Activated CD8-positive, alpha-beta T cell treated with anti-CD3 and anti-CD28 coated beads for 36 hours (primary cell): ENCODE measurements around the gene GNG2. TPM values are rescaled to one million over a fixed set of nuclear protein-coding genes. Genes with fewer than 3 reads are reported as not detected.

Source experiments
- ATAC-seq: fragments of 200-7000 bp; cut with Tn5 transposase; one replicate; pipeline ENCODE4 v1.10.0; 2021; ENCODE audit warnings: mild to moderate bottlenecking, moderate library complexity
- CTCF ChIA-PET: fragments of 350-600 bp; sonication (Branson Sonifier 250); formaldehyde crosslinking; loops from one replicate; lab custom pipeline; 2021; ENCODE audit warnings: antibody characterized with exemption; lab: Charles Lee
- POLR2A ChIA-PET: fragments of 350-600 bp; sonication (Branson Sonifier 250); formaldehyde crosslinking; loops from one replicate; lab custom pipeline; 2021; ENCODE audit warnings: antibody characterized with exemption; lab: Charles Lee
- DNase-seq: peaks from one replicate; pipeline ENCODE4 v3.0.0-alpha.2; 2020
- H3K27ac Mint-ChIP-seq: one replicate; pipeline ENCODE4 v1.8.0; 2021; ENCODE audit warnings: mild to moderate bottlenecking, mixed read lengths
- H3K27me3 Mint-ChIP-seq: one replicate; pipeline ENCODE4 v1.8.0; 2021; ENCODE audit warnings: mixed read lengths
- H3K36me3 Mint-ChIP-seq: one replicate; pipeline ENCODE4 v1.8.0; 2021; ENCODE audit warnings: low read depth, mixed read lengths
- H3K4me1 Mint-ChIP-seq: one replicate; pipeline ENCODE4 v1.8.0; 2021; ENCODE audit warnings: low read depth, mixed read lengths
- H3K4me3 Mint-ChIP-seq: one replicate; pipeline ENCODE4 v1.8.0; 2021; ENCODE audit warnings: mild to moderate bottlenecking, moderate library complexity, mixed read lengths
- H3K9me3 Mint-ChIP-seq: one replicate; pipeline ENCODE4 v1.8.0; 2021; ENCODE audit warnings: mixed read lengths
- CTCF ChIP-seq: fragments of 200-600 bp; IDR thresholded peaks from one replicate; pipeline ENCODE4 v1.8.0; 2022; ENCODE audit warnings: antibody characterized with exemption, mild to moderate bottlenecking
- intact Hi-C: fragments of 100-400 bp; cut with micrococcal nuclease; formaldehyde crosslinking; loops from one replicate; pipeline ENCODE4 v1.10.0; 2022
- total RNA-seq, 2 experiments: library from RNA; stranded (reverse); gene quantifications; one replicate each; pipeline ENCODE4 v1.2.3, GENCODE V29; 2021

Gene GNG2
- total RNA-seq, 2 experiments from 2014 or later: 174 to 184 TPM

- Mint-ChIP-seq H3K9me3 (no peaks in the 10 kb centered on the region), H3K4me3 (no peak overlapping the region), H3K36me3 (peaks cover 59% of the 10 kb centered on the region), H3K4me1 (peaks cover 51% of the 10 kb centered on the region), H3K27ac (no peak overlapping the region), H3K27me3 (no peaks in the 10 kb centered on the region)
- ChIA-PET POLR2A (no interaction called here), CTCF (no interaction called here)
- TF ChIP-seq CTCF: no peak
- intact Hi-C loops: no loop called here
- DNase-seq (no peak), ATAC-seq (no peak)
Measured at GRCh38 chr14:51938137-51938536, 77.7 kb downstream of the GNG2 start.

DNA sequence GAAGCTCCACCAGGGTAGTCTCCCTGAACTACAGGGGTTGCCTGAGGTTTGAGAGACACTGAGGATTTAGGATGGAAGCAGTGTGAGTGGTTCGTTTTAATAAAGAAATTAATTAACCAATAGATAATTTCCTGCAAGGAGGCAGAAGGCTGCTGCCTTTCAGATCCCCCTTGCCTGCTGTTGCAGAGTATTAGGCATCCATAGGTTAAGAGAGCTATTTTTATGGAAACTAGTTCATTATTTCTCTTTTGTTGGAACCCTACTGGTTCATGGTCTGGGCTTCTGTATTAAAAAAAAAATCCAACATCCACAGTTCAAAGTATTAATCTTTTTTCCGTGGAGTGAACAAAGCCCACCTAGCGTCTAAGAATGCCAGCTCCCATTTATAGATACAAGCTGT is 78.4 kb downstream of the GNG2 start:
- Mint-ChIP-seq H3K4me3 (no peak overlapping the region), H3K9me3 (peaks cover 2% of the 10 kb centered on the region), H3K36me3 (peaks cover 60% of the 10 kb centered on the region), H3K27ac (no peak overlapping the region), H3K4me1 (peaks cover 48% of the 10 kb centered on the region), H3K27me3 (no peaks in the 10 kb centered on the region)
- ATAC-seq (no peak), DNase-seq (no peak)
- ChIA-PET POLR2A (interaction anchor here (0.7 kb wide), 1 partner anchor 424 kb away, joined by 3 read pairs; no protein-coding TSS in a partner anchor), CTCF (interaction anchor here (0.9 kb wide), 1 partner anchor 20 kb away, joined by 3 read pairs; no protein-coding TSS in a partner anchor)
- intact Hi-C loops: no loop called here
- no peak for TF ChIP-seq CTCF

DNA sequence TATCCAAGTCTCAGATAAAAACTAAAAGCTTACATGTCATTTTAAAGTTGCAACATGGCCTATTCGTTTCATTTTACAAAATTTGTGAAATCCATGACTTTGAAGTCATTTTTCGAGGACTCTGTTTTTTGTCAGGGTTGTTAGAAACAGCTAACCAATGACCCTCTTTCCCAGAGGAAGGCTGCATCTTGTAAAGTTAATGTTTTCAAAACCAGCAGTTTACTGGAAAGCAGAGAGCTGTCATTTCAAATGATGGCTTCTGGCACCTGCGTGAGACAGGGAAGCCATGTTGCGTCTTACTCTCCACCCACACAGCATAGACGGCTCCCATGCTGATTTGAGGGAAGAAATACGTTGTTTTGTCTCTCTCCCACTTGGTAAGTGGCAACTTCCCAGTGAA is 78.8 kb downstream of the GNG2 start:
- peaks cover 3% of the 10 kb centered on the region for H3K9me3 Mint-ChIP-seq
- no peaks in the 10 kb centered on the region for H3K27me3 Mint-ChIP-seq

GRCh38 chr14:51939755-51940301 is 79.4 kb downstream of the GNG2 start:
- no peak for ATAC-seq
- H3K4me3 Mint-ChIP-seq: no peak overlapping the region

More for the DNA sequence above, 78.8 kb downstream of the GNG2 start:
- Mint-ChIP-seq H3K4me3 (no peak overlapping the region), H3K27ac (no peak overlapping the region), H3K4me1 (peaks cover 47% of the 10 kb centered on the region), H3K36me3 (peaks cover 59% of the 10 kb centered on the region)
- ChIA-PET CTCF (interaction anchor here (0.9 kb wide), 1 partner anchor 20 kb away, joined by 3 read pairs; no protein-coding TSS in a partner anchor), POLR2A (interaction anchor here (0.7 kb wide), 1 partner anchor 424 kb away, joined by 3 read pairs; no protein-coding TSS in a partner anchor)
- no peak for TF ChIP-seq CTCF
- ATAC-seq (no peak), DNase-seq (no peak)
- intact Hi-C loops: no loop called here

More at GRCh38 chr14:51939755-51940301, 79.4 kb downstream of the GNG2 start:
- Mint-ChIP-seq H3K4me1 (peaks cover 43% of the 10 kb centered on the region), H3K9me3 (peaks cover 4% of the 10 kb centered on the region), H3K27me3 (no peaks in the 10 kb centered on the region), H3K36me3 (peaks cover 56% of the 10 kb centered on the region), H3K27ac (peak overlapping the region; percentile 8)
- DNase-seq: no peak
- ChIA-PET CTCF (interaction anchor here (0.9 kb wide), 1 partner anchor 19 kb away, joined by 3 read pairs; no protein-coding TSS in a partner anchor), POLR2A (interaction anchor here (0.7 kb wide), 1 partner anchor 423 kb away, joined by 3 read pairs; no protein-coding TSS in a partner anchor)
- intact Hi-C loops: no loop called here
- TF ChIP-seq CTCF: no peak
